HEK293 (cell line): Measurements from ENCODE around the gene ASIC4.

Source experiments
- BCL11B ChIP-seq: fragments of 450-650 bp; formaldehyde crosslinking; IDR thresholded peaks from 2 replicates; pipeline ENCODE4 v1.5.1; 2016; ENCODE audit warnings: low read depth, missing biosample characterization, missing genetic modification characterization
- ZNF654 ChIP-seq: fragments of 450-650 bp; formaldehyde crosslinking; IDR thresholded peaks from 2 replicates; pipeline ENCODE4 v1.5.1; 2016; ENCODE audit warnings: low read depth, missing biosample characterization, missing genetic modification characterization
- TF ChIP-seq, protein P1 (sequence below): fragments of 450-650 bp; formaldehyde crosslinking; IDR thresholded peaks from 2 replicates; pipeline ENCODE4 v1.5.1; 2016; ENCODE audit warnings: missing biosample characterization, missing genetic modification characterization

DNA sequence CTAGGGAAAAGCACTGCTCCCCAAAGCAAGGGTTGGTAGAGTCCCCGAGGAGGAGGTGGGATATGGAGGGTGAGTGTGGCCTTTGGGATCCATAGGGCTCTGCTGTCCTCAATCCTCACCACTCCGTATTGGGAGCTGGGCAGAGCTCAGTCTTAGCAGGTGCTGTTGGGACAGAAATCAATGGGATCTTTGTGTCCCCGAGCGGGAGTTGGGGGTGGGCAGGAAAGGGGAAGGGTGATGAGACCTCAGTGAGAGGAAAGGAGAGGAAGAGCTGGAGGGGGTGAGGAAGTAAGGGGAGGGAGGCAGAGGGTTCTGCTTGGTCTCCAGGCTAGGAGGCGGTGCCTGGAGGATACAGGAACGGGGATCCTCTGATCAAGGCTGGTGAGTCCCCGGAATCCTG is 2.6 kb downstream of the ASIC4 start:
- TF ChIP-seq, protein P1, sequence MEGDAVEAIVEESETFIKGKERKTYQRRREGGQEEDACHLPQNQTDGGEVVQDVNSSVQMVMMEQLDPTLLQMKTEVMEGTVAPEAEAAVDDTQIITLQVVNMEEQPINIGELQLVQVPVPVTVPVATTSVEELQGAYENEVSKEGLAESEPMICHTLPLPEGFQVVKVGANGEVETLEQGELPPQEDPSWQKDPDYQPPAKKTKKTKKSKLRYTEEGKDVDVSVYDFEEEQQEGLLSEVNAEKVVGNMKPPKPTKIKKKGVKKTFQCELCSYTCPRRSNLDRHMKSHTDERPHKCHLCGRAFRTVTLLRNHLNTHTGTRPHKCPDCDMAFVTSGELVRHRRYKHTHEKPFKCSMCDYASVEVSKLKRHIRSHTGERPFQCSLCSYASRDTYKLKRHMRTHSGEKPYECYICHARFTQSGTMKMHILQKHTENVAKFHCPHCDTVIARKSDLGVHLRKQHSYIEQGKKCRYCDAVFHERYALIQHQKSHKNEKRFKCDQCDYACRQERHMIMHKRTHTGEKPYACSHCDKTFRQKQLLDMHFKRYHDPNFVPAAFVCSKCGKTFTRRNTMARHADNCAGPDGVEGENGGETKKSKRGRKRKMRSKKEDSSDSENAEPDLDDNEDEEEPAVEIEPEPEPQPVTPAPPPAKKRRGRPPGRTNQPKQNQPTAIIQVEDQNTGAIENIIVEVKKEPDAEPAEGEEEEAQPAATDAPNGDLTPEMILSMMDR (tag by site-specific recombination), result no peak
- TF ChIP-seq BCL11B, result no peak
- TF ChIP-seq ZNF654, result no peak
